Measurements from ENCODE around the gene BCAS1.

DNA sequence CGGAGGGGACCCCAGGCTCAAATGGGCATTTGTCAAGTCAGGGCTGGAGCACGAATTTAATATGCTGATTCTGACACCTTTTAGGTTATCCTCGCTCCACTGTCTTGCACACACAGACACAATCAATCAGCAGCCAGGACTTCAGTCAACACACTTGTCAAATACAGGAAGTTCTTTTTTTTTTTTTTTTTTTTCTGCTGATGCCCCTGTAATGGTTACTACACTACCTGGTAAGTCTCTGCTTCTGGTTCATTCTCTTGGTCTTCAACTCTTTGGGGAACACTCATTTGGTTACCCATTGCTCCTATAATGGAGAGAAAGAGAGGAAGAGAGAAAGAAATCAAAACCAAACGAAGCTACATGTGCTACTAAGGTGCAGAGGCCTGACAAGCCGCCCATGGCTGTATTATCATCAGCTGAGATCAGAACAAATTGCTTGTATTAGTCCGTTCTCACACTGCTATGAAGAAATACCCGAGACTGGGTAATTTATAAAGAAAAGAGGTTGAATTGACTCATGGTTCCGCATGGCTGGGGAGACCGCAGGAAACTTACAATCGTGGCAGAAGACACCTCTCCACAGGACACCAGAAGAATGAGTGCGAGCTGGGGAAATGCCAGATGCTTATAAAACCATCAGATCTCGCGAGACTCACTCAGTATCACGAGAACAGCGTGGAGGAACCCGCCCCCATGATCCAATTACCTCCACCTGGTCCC lies 11.8 kb downstream of the BCAS1 start:
- TF ChIP-seq POLR2A (IDR thresholded peaks at IDR 0.05; ENCODE audit: low read length) (no peak), GATA1 (IDR thresholded peaks at IDR 0.05; ENCODE audit: low read depth, low read length) (no peak)

Data from erythroblast (primary cell).